HCT116 (cell line): ENCODE data around the gene LTB. TPM values are rescaled to one million over a fixed set of nuclear protein-coding genes. Genes with fewer than 3 reads are reported as not detected.

Experiments used
- total RNA-seq: library from RNA; stranded (reverse); gene quantifications from one replicate; pipeline ENCODE4 v1.2.1, GENCODE V29; 2021; ENCODE audit not compliant: unreplicated experiment

LTB gene
- total RNA-seq, 1 experiment from 2014 or later, result 0.64 TPM

Other genes with a start within 250 kb of the LTB start
- 381 TPM for gene HLA-B, start 225.2 kb downstream of the LTB start, total RNA-seq
- gene MICA, start 178.8 kb downstream of the LTB start, total RNA-seq, result 24.1 TPM
- 21.7 TPM for gene MICB, start 84.3 kb downstream of the LTB start, total RNA-seq
- gene MCCD1, start 53.5 kb downstream of the LTB start, total RNA-seq, result not detected
- 545 TPM for gene DDX39B, start 40.4 kb downstream of the LTB start, total RNA-seq
- gene ATP6V1G2, start 35.8 kb downstream of the LTB start, total RNA-seq, result 1.8 TPM
- gene NFKBIL1, start 34.8 kb downstream of the LTB start, total RNA-seq, result 26.6 TPM
- 1.1 TPM for gene LTA, start 10.1 kb downstream of the LTB start, total RNA-seq
- gene TNF, start 6.9 kb downstream of the LTB start, total RNA-seq, result 0.59 TPM
- 0.69 TPM for gene LST1, start 3.9 kb upstream of the LTB start, total RNA-seq
- gene NCR3, start 10.6 kb upstream of the LTB start, total RNA-seq, result not detected
- not detected for gene AIF1, start 32.8 kb upstream of the LTB start, total RNA-seq
- 250 TPM for gene PRRC2A, start 38.3 kb upstream of the LTB start, total RNA-seq
- 368 TPM for gene BAG6, start 70.2 kb upstream of the LTB start, total RNA-seq
- gene APOM, start 73.5 kb upstream of the LTB start, total RNA-seq, result 2.2 TPM
- gene C6orf47, start 78.4 kb upstream of the LTB start, total RNA-seq, result 13.4 TPM
- gene GPANK1, start 82.6 kb upstream of the LTB start, total RNA-seq, result 14.8 TPM
- 210 TPM for gene CSNK2B, start 83.7 kb upstream of the LTB start, total RNA-seq
- gene LY6G5B, start 87.6 kb upstream of the LTB start, total RNA-seq, result 15.4 TPM
- 1.7 TPM for gene LY6G5C, start 98.6 kb upstream of the LTB start, total RNA-seq
- 32.4 TPM for gene ABHD16A, start 120.9 kb upstream of the LTB start, total RNA-seq
- not detected for gene LY6G6F, start 124.4 kb upstream of the LTB start, total RNA-seq
- gene LY6G6D, start 132.9 kb upstream of the LTB start, total RNA-seq, result not detected
- 0.54 TPM for gene LY6G6C, start 139.3 kb upstream of the LTB start, total RNA-seq
- gene MPIG6B, start 140.9 kb upstream of the LTB start, total RNA-seq, result 0.42 TPM
- 43.4 TPM for gene DDAH2, start 146.9 kb upstream of the LTB start, total RNA-seq
- gene CLIC1, start 154.1 kb upstream of the LTB start, total RNA-seq, result 432 TPM
- gene MSH5, start 157.6 kb upstream of the LTB start, total RNA-seq, result 90.4 TPM
- 18.2 TPM for gene SAPCD1, start 180.2 kb upstream of the LTB start, total RNA-seq
- gene VWA7, start 194.9 kb upstream of the LTB start, total RNA-seq, result 14.6 TPM
- gene VARS1, start 213.3 kb upstream of the LTB start, total RNA-seq, result 254 TPM
- gene LSM2, start 224.5 kb upstream of the LTB start, total RNA-seq, result 89.7 TPM
- 0.12 TPM for gene HSPA1L, start 232.9 kb upstream of the LTB start, total RNA-seq
- 5.0 TPM for gene HSPA1A, start 233.1 kb upstream of the LTB start, total RNA-seq
- gene HSPA1B, start 245.3 kb upstream of the LTB start, total RNA-seq, result 214 TPM